WTC11 (cell line): ENCODE results near the gene UPF1.

Source experiments
- CREB1 ChIP-seq: sonication (generic); formaldehyde crosslinking; IDR thresholded peaks from 2 replicates; pipeline ENCODE4 v1.8.0; 2023; ENCODE audit warnings: mild to moderate bottlenecking, missing genetic modification reagents
- ESRRA ChIP-seq: sonication (generic); formaldehyde crosslinking; IDR thresholded peaks from 2 replicates; pipeline ENCODE4 v1.8.1; 2022; ENCODE audit warnings: mild to moderate bottlenecking, missing genetic modification reagents, borderline replicate concordance
- NFATC4 ChIP-seq: fragments of 250-450 bp; sonication (Bioruptor Pico); IDR thresholded peaks from 2 replicates; pipeline ENCODE4 v1.9.0; 2021; ENCODE audit warnings: mild to moderate bottlenecking
- NFE2L1 ChIP-seq: sonication (generic); formaldehyde crosslinking; IDR thresholded peaks from 2 replicates; pipeline ENCODE4 v1.8.1; 2023; ENCODE audit warnings: missing genetic modification reagents
- NFYB ChIP-seq: sonication (generic); formaldehyde crosslinking; conservative IDR thresholded peaks from 2 replicates; pipeline ENCODE4 v1.8.0; 2022; ENCODE audit warnings: low read depth, missing genetic modification reagents
- NR2C2 ChIP-seq: sonication (generic); formaldehyde crosslinking; IDR thresholded peaks from 2 replicates; pipeline ENCODE4 v1.8.0; 2022; ENCODE audit warnings: mild to moderate bottlenecking, missing genetic modification reagents
- TF ChIP-seq, protein P1 (sequence below): fragments of 200-600 bp; IDR thresholded peaks from 2 replicates; pipeline ENCODE4 v1.8.0; 2022; ENCODE audit warnings: antibody characterized with exemption
- TF ChIP-seq, protein P2 (sequence below): sonication (generic); formaldehyde crosslinking; IDR thresholded peaks from 2 replicates; pipeline ENCODE4 v1.8.1; 2023; ENCODE audit warnings: mild to moderate bottlenecking, missing genetic modification reagents, borderline replicate concordance
- TF ChIP-seq, protein P3 (sequence below): sonication (generic); formaldehyde crosslinking; conservative IDR thresholded peaks from 2 replicates; pipeline ENCODE4 v1.8.1; 2022; ENCODE audit warnings: mild to moderate bottlenecking, missing genetic modification reagents
- TF ChIP-seq, protein P4 (sequence below): sonication (generic); formaldehyde crosslinking; IDR thresholded peaks from 2 replicates; pipeline ENCODE4 v1.8.1; 2023; ENCODE audit warnings: mild to moderate bottlenecking, missing genetic modification reagents

DNA sequence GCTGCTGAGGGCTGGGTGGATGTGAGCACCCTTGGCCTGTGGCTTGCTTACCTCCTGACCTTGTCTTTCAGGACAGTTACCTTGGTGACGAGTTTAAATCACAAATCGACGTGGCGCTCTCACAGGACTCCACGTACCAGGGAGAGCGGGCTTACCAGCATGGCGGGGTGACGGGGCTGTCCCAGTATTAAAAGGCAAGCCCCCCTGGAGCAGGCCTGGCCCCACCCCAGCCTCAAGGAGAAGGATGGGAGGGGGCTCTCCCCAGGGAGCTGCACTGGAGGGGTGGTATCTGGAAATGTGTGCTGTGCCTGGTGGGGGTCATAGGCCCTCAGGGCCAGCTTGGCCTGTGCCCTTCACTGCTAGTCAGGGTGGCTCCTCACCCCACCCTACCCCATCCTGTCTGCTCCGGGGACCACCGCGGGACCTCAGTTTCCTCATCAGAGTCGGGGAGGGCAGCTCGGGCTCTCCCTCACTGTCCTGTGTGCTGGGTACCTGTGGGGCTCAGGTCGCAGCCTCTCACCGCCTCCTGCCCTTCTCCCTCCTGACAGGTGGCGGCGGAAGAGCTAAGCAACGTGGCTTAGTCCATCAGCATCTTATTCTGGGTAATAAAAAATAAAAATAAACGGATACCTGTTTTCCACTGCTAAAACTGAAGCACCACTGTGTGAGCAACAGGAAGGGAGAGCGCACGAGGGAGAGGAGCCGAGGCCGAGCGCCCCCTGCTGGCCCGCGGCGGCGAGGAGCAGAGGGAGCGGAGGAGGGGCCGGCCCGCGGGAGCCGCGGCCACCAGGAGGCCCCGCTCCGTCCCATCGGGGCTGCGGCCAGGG is 34.4 kb downstream of the UPF1 start:
- TF ChIP-seq, protein P1, sequence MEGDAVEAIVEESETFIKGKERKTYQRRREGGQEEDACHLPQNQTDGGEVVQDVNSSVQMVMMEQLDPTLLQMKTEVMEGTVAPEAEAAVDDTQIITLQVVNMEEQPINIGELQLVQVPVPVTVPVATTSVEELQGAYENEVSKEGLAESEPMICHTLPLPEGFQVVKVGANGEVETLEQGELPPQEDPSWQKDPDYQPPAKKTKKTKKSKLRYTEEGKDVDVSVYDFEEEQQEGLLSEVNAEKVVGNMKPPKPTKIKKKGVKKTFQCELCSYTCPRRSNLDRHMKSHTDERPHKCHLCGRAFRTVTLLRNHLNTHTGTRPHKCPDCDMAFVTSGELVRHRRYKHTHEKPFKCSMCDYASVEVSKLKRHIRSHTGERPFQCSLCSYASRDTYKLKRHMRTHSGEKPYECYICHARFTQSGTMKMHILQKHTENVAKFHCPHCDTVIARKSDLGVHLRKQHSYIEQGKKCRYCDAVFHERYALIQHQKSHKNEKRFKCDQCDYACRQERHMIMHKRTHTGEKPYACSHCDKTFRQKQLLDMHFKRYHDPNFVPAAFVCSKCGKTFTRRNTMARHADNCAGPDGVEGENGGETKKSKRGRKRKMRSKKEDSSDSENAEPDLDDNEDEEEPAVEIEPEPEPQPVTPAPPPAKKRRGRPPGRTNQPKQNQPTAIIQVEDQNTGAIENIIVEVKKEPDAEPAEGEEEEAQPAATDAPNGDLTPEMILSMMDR, result peak; percentile 96
- TF ChIP-seq ESRRA (no peak), NFYB (no peak), NR2C2 (no peak), NFATC4 (CRISPR knock-in tag) (no peak), CREB1 (CRISPR knock-in tag) (no peak), NFE2L1 (no peak)
- TF ChIP-seq, protein P2, sequence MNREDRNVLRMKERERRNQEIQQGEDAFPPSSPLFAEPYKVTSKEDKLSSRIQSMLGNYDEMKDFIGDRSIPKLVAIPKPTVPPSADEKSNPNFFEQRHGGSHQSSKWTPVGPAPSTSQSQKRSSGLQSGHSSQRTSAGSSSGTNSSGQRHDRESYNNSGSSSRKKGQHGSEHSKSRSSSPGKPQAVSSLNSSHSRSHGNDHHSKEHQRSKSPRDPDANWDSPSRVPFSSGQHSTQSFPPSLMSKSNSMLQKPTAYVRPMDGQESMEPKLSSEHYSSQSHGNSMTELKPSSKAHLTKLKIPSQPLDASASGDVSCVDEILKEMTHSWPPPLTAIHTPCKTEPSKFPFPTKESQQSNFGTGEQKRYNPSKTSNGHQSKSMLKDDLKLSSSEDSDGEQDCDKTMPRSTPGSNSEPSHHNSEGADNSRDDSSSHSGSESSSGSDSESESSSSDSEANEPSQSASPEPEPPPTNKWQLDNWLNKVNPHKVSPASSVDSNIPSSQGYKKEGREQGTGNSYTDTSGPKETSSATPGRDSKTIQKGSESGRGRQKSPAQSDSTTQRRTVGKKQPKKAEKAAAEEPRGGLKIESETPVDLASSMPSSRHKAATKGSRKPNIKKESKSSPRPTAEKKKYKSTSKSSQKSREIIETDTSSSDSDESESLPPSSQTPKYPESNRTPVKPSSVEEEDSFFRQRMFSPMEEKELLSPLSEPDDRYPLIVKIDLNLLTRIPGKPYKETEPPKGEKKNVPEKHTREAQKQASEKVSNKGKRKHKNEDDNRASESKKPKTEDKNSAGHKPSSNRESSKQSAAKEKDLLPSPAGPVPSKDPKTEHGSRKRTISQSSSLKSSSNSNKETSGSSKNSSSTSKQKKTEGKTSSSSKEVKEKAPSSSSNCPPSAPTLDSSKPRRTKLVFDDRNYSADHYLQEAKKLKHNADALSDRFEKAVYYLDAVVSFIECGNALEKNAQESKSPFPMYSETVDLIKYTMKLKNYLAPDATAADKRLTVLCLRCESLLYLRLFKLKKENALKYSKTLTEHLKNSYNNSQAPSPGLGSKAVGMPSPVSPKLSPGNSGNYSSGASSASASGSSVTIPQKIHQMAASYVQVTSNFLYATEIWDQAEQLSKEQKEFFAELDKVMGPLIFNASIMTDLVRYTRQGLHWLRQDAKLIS (CRISPR knock-in tag), result no peak
- TF ChIP-seq, protein P3, sequence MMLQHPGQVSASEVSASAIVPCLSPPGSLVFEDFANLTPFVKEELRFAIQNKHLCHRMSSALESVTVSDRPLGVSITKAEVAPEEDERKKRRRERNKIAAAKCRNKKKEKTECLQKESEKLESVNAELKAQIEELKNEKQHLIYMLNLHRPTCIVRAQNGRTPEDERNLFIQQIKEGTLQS (CRISPR knock-in tag), result no peak
- TF ChIP-seq, protein P4, sequence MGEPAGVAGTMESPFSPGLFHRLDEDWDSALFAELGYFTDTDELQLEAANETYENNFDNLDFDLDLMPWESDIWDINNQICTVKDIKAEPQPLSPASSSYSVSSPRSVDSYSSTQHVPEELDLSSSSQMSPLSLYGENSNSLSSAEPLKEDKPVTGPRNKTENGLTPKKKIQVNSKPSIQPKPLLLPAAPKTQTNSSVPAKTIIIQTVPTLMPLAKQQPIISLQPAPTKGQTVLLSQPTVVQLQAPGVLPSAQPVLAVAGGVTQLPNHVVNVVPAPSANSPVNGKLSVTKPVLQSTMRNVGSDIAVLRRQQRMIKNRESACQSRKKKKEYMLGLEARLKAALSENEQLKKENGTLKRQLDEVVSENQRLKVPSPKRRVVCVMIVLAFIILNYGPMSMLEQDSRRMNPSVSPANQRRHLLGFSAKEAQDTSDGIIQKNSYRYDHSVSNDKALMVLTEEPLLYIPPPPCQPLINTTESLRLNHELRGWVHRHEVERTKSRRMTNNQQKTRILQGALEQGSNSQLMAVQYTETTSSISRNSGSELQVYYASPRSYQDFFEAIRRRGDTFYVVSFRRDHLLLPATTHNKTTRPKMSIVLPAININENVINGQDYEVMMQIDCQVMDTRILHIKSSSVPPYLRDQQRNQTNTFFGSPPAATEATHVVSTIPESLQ (CRISPR knock-in tag), result no peak
